DND-41 (cell line): Measurements from ENCODE around the gene CDK8.

ENCODE experiments used
- ATAC-seq: fragments of 200-7000 bp; cut with Tn5 transposase; 3 replicates; pipeline ENCODE4 v1.9.1; 2021; ENCODE audit warnings: low read depth; ENCODE audit not compliant: insufficient read depth
- DNase-seq: peaks from one replicate; pipeline ENCODE4 v3.0.0-alpha.2; 2020
- H2AFZ ChIP-seq: 2 replicates; pipeline ENCODE4 v1.6.0; 2012; ENCODE audit warnings: low read depth, low read length
- H3K27ac ChIP-seq: 2 replicates; pipeline ENCODE4 v1.5.1; 2012; ENCODE audit warnings: low read length, inconsistent platforms
- H3K27me3 ChIP-seq: fragments of 200-600 bp; sonication (generic); 2 replicates; pipeline ENCODE4 v1.6.0; 2012; ENCODE audit warnings: low read length, mild to moderate bottlenecking, inconsistent platforms; ENCODE audit not compliant: insufficient read depth, poor library complexity
- H3K36me3 ChIP-seq: 2 replicates; pipeline ENCODE4 v1.5.1; 2012; ENCODE audit warnings: low read length, inconsistent platforms; ENCODE audit not compliant: insufficient read depth
- H3K4me1 ChIP-seq: 2 replicates; pipeline ENCODE4 v1.5.1; 2012; ENCODE audit warnings: mild to moderate bottlenecking, low read length; ENCODE audit not compliant: insufficient read depth
- H3K4me2 ChIP-seq: 2 replicates; pipeline ENCODE4 v1.6.0; 2012; ENCODE audit warnings: mild to moderate bottlenecking, moderate library complexity, low read length, inconsistent platforms; ENCODE audit not compliant: insufficient read depth
- H3K4me3 ChIP-seq, 2 experiments: fragments of 200-600 bp in 1 of 2; shearing (Covaris generic) in 1 of 2; 2 replicates each; pipeline ENCODE4 v1.5.1; 2012 to 2016; ENCODE audit warnings: inconsistent platforms in 2 of 2, low read length in 2 of 2, mild to moderate bottlenecking in 2 of 2, low read depth in 1 of 2, moderate library complexity in 1 of 2
- H3K79me2 ChIP-seq: 2 replicates; pipeline ENCODE4 v1.6.0; 2012; ENCODE audit warnings: low read length, inconsistent platforms; ENCODE audit not compliant: insufficient read depth
- H3K9ac ChIP-seq: 2 replicates; pipeline ENCODE4 v1.6.0; 2012; ENCODE audit warnings: low read depth, mild to moderate bottlenecking, inconsistent platforms, low read length, moderate library complexity
- H3K9me3 ChIP-seq: 2 replicates; pipeline ENCODE4 v1.5.1; 2012; ENCODE audit warnings: low read length, moderate library complexity, mild to moderate bottlenecking, inconsistent platforms; ENCODE audit not compliant: insufficient read depth, severe bottlenecking
- H4K20me1 ChIP-seq: 2 replicates; pipeline ENCODE4 v1.6.0; 2012; ENCODE audit warnings: low read length; ENCODE audit not compliant: insufficient read depth
- EZH2 ChIP-seq: IDR thresholded peaks from 3 replicates; pipeline ENCODE4 v1.6.1; 2012; ENCODE audit warnings: borderline replicate concordance, low read depth, mild to moderate bottlenecking, moderate library complexity, low read length, inconsistent platforms; ENCODE audit not compliant: severe bottlenecking
- TF ChIP-seq, protein P1 (sequence below): IDR thresholded peaks from 2 replicates; pipeline ENCODE4 v1.5.1; 2012; ENCODE audit warnings: borderline replicate concordance, low read length, moderate library complexity, mild to moderate bottlenecking; ENCODE audit not compliant: poor library complexity, severe bottlenecking; ENCODE audit errors: extremely low read depth

The CDK8 gene

DNA sequence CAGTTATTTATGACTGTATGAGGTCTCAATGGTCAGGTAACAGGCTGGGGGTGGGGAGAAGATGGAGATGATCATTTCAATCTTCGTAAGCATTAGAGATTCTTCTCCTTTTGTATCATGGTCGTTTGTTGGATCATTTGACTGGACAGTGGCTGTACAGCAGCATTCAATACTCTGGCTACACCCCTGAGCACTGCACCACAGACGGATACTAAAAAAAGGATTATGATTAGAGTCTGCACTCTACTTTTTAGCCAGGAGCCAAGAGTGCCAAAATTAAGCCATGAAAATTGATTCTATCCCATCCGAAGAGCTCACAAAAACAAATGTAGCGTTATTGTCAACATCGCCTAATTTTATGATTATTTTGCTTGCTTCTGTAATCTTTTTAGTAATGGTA is 41.9 kb downstream of the CDK8 start:
- Histone ChIP-seq H4K20me1 (peaks cover 19% of the 10 kb centered on the region; the same call in 1 of the 2 replicates), H3K9ac (no peak overlapping the region), H3K4me2 (no peak overlapping the region), H3K27me3 (no peaks in the 10 kb centered on the region), H3K4me1 (no peaks in the 10 kb centered on the region), H3K4me3 (no peak overlapping the region), H2AFZ (no peak overlapping the region), H3K9me3 (no peaks in the 10 kb centered on the region), H3K79me2 (peaks cover 87% of the 10 kb centered on the region), H3K36me3 (no peaks in the 10 kb centered on the region), H3K27ac (no peak overlapping the region)
- TF ChIP-seq, protein P1, sequence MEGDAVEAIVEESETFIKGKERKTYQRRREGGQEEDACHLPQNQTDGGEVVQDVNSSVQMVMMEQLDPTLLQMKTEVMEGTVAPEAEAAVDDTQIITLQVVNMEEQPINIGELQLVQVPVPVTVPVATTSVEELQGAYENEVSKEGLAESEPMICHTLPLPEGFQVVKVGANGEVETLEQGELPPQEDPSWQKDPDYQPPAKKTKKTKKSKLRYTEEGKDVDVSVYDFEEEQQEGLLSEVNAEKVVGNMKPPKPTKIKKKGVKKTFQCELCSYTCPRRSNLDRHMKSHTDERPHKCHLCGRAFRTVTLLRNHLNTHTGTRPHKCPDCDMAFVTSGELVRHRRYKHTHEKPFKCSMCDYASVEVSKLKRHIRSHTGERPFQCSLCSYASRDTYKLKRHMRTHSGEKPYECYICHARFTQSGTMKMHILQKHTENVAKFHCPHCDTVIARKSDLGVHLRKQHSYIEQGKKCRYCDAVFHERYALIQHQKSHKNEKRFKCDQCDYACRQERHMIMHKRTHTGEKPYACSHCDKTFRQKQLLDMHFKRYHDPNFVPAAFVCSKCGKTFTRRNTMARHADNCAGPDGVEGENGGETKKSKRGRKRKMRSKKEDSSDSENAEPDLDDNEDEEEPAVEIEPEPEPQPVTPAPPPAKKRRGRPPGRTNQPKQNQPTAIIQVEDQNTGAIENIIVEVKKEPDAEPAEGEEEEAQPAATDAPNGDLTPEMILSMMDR = no peak
- TF ChIP-seq EZH2 = no peak
- ATAC-seq (no peak), DNase-seq (no peak)

DNA sequence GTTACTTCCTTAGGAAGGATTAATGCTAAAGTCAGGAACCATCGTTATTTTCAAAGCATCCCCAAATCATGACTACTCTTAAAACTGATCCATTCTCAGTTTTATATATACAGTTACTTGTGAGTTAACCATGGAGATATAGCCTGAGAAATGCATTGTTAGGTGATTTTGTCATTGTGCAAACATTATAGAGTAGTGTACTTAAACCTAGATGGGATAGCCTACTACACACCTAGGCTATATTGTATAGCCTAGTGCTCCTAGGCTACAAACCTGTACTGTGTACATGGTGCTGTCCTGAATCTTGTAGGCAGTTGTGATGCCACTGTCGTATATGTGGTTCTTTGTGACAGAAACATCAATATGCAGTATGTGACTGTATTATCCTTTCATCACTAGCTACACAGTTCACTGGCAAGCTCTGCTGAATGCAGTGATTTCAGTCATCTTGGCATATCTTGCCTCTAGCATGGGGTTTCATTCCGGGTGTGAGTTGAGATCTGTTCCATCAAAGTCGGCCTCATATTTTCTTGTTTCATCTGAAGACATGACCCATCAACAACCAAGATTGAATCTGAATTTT is 45.3 kb downstream of the CDK8 start:
- Histone ChIP-seq H3K27ac (no peak overlapping the region), H3K79me2 (peaks cover 84% of the 10 kb centered on the region), H3K9ac (no peak overlapping the region), H3K9me3 (no peaks in the 10 kb centered on the region), H2AFZ (no peak overlapping the region), H3K4me2 (no peak overlapping the region), H4K20me1 (peaks cover 22% of the 10 kb centered on the region; the same call in 1 of the 2 replicates), H3K27me3 (no peaks in the 10 kb centered on the region), H3K4me3 (no peak overlapping the region), H3K36me3 (no peaks in the 10 kb centered on the region), H3K4me1 (no peaks in the 10 kb centered on the region)
- ATAC-seq (no peak), DNase-seq (no peak)
- TF ChIP-seq, protein P1 = no peak
- no peak for TF ChIP-seq EZH2

DNA sequence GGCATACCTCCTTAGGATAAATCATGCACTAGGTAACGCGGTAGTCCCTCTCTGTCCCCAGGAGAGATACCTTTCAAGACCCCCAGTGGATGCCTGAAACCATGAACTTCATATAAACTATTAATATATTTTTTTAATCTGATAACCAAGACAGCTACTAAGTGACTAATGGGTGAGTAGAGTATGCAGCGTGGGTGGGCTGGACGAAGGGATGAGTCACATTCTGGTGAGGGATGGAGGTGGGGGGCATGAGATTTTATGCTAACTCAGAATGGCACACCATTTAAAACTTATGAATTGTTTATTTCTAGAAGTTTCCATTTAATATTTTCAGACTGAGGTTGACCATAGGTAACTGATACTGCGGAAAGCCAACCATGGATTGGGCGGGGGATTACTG is 46.2 kb downstream of the CDK8 start:
- TF ChIP-seq, protein P1 = no peak
- no peak for TF ChIP-seq EZH2
- peaks cover 20% of the 10 kb centered on the region; the same call in 1 of the 2 replicates for H4K20me1 ChIP-seq
- no peak overlapping the region for H3K4me3 ChIP-seq
- H3K79me2 ChIP-seq = peaks cover 78% of the 10 kb centered on the region
- H3K27ac ChIP-seq = no peak overlapping the region
- no peak overlapping the region for H3K9ac ChIP-seq
- H3K36me3 ChIP-seq = no peaks in the 10 kb centered on the region
- no peak overlapping the region for H3K4me2 ChIP-seq
- no peaks in the 10 kb centered on the region for H3K9me3 ChIP-seq
- H2AFZ ChIP-seq = no peak overlapping the region
- DNase-seq (no peak), ATAC-seq (no peak)
- peaks cover 3% of the 10 kb centered on the region; the same call in 1 of the 2 replicates for H3K4me1 ChIP-seq
- H3K27me3 ChIP-seq = no peaks in the 10 kb centered on the region
